Measurements from ENCODE around the gene SYNJ1. TPM values are rescaled to one million over a fixed set of nuclear protein-coding genes. Genes with fewer than 3 reads are reported as not detected.

The SYNJ1 gene
- total and polyA plus RNA-seq, 2 of the 13 experiments (the other 11 are each of a cell fraction or from before 2014, with no cell fraction given): 2.0 to 2.7 TPM

GRCh38 chr21:32712641-32713040 lies 15.2 kb downstream of the SYNJ1 start:
- DNase-seq (ENCODE audit: low spot score): no peak
- FAIRE-seq: no peak
- no peaks in the 10 kb centered on the region for H4K20me1 ChIP-seq (ENCODE audit: insufficient read depth, low read length)
- H3K9me3 ChIP-seq (ENCODE audit: low read length): no peaks in the 10 kb centered on the region
- 97% methylated on average over 4 of the region's 4 CpGs for WGBS (ENCODE audit: low lambda C conversion rate)
- intact Hi-C loops (cut with micrococcal nuclease; ENCODE audit: unreplicated experiment) (no loop called here), in situ Hi-C loops (cut with HindIII; ENCODE audit: extremely low pct_ligation_motif_present, low pct_unique_long_range_greater_than_20kb) (no loop called here)
- H3K4me1 ChIP-seq (ENCODE audit: insufficient read depth, low read length): no peaks in the 10 kb centered on the region
- no peak overlapping the region for H3K27ac ChIP-seq (ENCODE audit: extremely low read length, insufficient read depth, low read length)
- no peak for ATAC-seq
- CTCF ChIA-PET (ENCODE audit: low intra/inter-chr PET ratio, low total read pairs): no interaction called here
- no peak overlapping the region for H2AFZ ChIP-seq (ENCODE audit: low read length)
- H3K79me2 ChIP-seq (ENCODE audit: insufficient read depth, low read length): no peaks in the 10 kb centered on the region
- H3K27me3 ChIP-seq (ENCODE audit: control insufficient read depth in 1 of 2, insufficient read depth in 2 of 2, low read length in 2 of 2): no peaks in the 10 kb centered on the region
- no peaks in the 10 kb centered on the region for H3K36me3 ChIP-seq (replicated peaks in 1 of 2; ENCODE audit: control insufficient read depth in 1 of 2, insufficient read depth in 2 of 2, low read length in 2 of 2)
- POLR2A ChIA-PET: no interaction called here
- no TSS peak for BruUV-seq (replicated peaks)
- no peak overlapping the region for H3K4me2 ChIP-seq (ENCODE audit: low read depth, low read length)
- H3K9ac ChIP-seq (ENCODE audit: insufficient read depth, low read depth, low read length): no peak overlapping the region
- TF ChIP-seq ZNF549 (CRISPR knock-in tag; IDR thresholded peaks at IDR 0.05): no peak
- no peak for TF ChIP-seq KAT8 (CRISPR knock-in tag; IDR thresholded peaks at IDR 0.05)
- TF ChIP-seq MZF1 (CRISPR knock-in tag; IDR thresholded peaks at IDR 0.05; ENCODE audit: borderline replicate concordance): no peak
- no peak for TF ChIP-seq MED8 (CRISPR knock-in tag; IDR thresholded peaks at IDR 0.05; ENCODE audit: insufficient replicate concordance)
- TF ChIP-seq ZKSCAN1 (IDR thresholded peaks at IDR 0.05; ENCODE audit: low read length): no peak
- no peak for TF ChIP-seq HMGA1 (CRISPR knock-in tag; conservative IDR thresholded peaks at IDR 0.05)
- no peak for TF ChIP-seq E2F5 (CRISPR knock-in tag; conservative IDR thresholded peaks at IDR 0.05)
- TF ChIP-seq HNF4A (CRISPR knock-in tag; IDR thresholded peaks at IDR 0.05): no peak
- no peak for TF ChIP-seq SIX1 (CRISPR knock-in tag; IDR thresholded peaks at IDR 0.05; ENCODE audit: borderline replicate concordance)
- TF ChIP-seq ZNF205 (CRISPR knock-in tag; IDR thresholded peaks at IDR 0.05): no peak
- no peak for TF ChIP-seq SIN3A (IDR thresholded peaks at IDR 0.05; ENCODE audit: borderline replicate concordance, low read depth, low read length)
- TF ChIP-seq ARNT (IDR thresholded peaks at IDR 0.05): no peak
- no peak for TF ChIP-seq HMGXB4 (CRISPR knock-in tag; IDR thresholded peaks at IDR 0.05; ENCODE audit: borderline replicate concordance in 1 of 2, low read depth in 1 of 2)
- TF ChIP-seq ZNF367 (CRISPR knock-in tag; IDR thresholded peaks at IDR 0.05; ENCODE audit: borderline replicate concordance): no peak
- no peak for TF ChIP-seq ZNF275 (CRISPR knock-in tag; IDR thresholded peaks at IDR 0.05; ENCODE audit: borderline replicate concordance)
- no peak for TF ChIP-seq ZNF362 (CRISPR knock-in tag; IDR thresholded peaks at IDR 0.05; ENCODE audit: borderline replicate concordance)
- H3K4me3 ChIP-seq (replicated peaks in 1 of 3; ENCODE audit: insufficient read depth in 1 of 3, low read depth in 2 of 3, low read length in 3 of 3): no peak overlapping the region
